Measurements from ENCODE around the gene CAMTA2.

DNA sequence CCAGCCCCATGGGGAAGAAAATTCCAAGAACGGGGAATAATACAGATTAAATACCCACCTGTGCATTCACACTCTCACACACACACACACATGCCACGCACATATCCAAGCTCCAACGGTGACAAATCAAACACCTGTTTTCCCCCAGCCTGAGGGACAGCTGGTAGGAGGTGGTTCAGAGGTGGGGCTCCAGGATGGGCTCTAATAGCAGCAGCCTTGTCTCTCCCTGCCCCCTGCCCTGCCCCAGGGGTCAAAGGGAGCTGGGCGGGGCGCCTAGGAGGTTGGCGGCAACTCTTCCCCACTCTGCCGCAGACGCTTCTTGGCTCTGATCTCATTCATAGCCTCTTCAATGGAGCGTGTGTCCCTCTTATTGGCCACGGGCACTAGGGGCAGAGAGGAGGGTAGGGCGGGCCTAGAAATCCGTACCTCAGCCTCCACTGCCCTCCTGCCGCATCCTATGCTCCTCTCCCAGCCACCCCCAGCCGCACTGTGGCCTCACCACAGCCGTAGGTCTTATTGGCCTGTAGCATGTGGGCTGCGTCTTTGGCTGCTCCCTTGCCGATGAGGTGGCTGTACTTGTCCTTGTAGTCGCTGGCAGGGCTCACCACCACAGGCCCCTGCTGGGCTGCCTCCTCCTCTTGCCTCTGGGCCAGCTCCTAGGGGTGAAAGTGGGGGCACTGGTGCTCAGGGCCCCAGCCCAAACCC, 28.1 kb downstream of the CAMTA2 start:
- no peak for TF ChIP-seq POLR2A (IDR thresholded peaks at IDR 0.05)
- TF ChIP-seq, protein P1, sequence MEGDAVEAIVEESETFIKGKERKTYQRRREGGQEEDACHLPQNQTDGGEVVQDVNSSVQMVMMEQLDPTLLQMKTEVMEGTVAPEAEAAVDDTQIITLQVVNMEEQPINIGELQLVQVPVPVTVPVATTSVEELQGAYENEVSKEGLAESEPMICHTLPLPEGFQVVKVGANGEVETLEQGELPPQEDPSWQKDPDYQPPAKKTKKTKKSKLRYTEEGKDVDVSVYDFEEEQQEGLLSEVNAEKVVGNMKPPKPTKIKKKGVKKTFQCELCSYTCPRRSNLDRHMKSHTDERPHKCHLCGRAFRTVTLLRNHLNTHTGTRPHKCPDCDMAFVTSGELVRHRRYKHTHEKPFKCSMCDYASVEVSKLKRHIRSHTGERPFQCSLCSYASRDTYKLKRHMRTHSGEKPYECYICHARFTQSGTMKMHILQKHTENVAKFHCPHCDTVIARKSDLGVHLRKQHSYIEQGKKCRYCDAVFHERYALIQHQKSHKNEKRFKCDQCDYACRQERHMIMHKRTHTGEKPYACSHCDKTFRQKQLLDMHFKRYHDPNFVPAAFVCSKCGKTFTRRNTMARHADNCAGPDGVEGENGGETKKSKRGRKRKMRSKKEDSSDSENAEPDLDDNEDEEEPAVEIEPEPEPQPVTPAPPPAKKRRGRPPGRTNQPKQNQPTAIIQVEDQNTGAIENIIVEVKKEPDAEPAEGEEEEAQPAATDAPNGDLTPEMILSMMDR (IDR thresholded peaks at IDR 0.05): no peak

Data from body of pancreas (tissue), 4 donors.